Endodermal cell (in vitro differentiated cells): Measurements from ENCODE around the gene PALMD. TPM values are rescaled to one million over a fixed set of nuclear protein-coding genes. Genes with fewer than 3 reads are reported as not detected.

Experiments
- DNase-seq: peaks from one replicate; pipeline ENCODE4 v3.0.0-alpha.2; 2017
- H3K27ac ChIP-seq: 2 replicates; pipeline ENCODE4 v1.5.1; 2013; ENCODE audit warnings: mild to moderate bottlenecking, low read depth, low read length, moderate library complexity
- H3K27me3 ChIP-seq: 2 replicates; pipeline ENCODE4 v1.6.1; 2013; ENCODE audit warnings: mild to moderate bottlenecking, low read length, moderate library complexity; ENCODE audit not compliant: insufficient read depth, control insufficient read depth, poor library complexity, severe bottlenecking
- H3K36me3 ChIP-seq: 2 replicates; pipeline ENCODE4 v1.7.0; 2013; ENCODE audit warnings: mild to moderate bottlenecking, low read length, moderate library complexity; ENCODE audit not compliant: control insufficient read depth, insufficient read depth
- H3K4me1 ChIP-seq: one replicate; pipeline ENCODE4 v1.7.0; 2013; ENCODE audit warnings: low read length; ENCODE audit not compliant: control insufficient read depth, insufficient read depth
- H3K4me3 ChIP-seq: 2 replicates; pipeline ENCODE4 v1.5.1; 2013; ENCODE audit warnings: mild to moderate bottlenecking, low read length, moderate library complexity
- H3K9ac ChIP-seq: 2 replicates; pipeline ENCODE4 v1.6.1; 2013; ENCODE audit warnings: mild to moderate bottlenecking, low read length, moderate library complexity; ENCODE audit not compliant: poor library complexity, severe bottlenecking; ENCODE audit errors: extremely low read depth
- H3K9me3 ChIP-seq: 2 replicates; pipeline ENCODE4 v1.6.1; 2013; ENCODE audit warnings: mild to moderate bottlenecking, low read length, moderate library complexity; ENCODE audit not compliant: control insufficient read depth
- H3K27ac Mint-ChIP-seq: 2 replicates; pipeline ENCODE4 v1.8.0; 2020; ENCODE audit warnings: mixed read lengths
- H3K27me3 Mint-ChIP-seq: 2 replicates; pipeline ENCODE4 v1.8.0; 2021; ENCODE audit warnings: mild to moderate bottlenecking, mixed read lengths; ENCODE audit not compliant: insufficient read depth
- H3K36me3 Mint-ChIP-seq: 2 replicates; pipeline ENCODE4 v1.8.0; 2020; ENCODE audit warnings: low read depth, mixed read lengths
- H3K4me1 Mint-ChIP-seq: 2 replicates; pipeline ENCODE4 v1.8.0; 2020; ENCODE audit warnings: mixed read lengths
- H3K4me3 Mint-ChIP-seq: 2 replicates; pipeline ENCODE4 v1.8.0; 2020; ENCODE audit warnings: mild to moderate bottlenecking, moderate library complexity, mixed read lengths
- H3K9me3 Mint-ChIP-seq: 2 replicates; pipeline ENCODE4 v1.8.0; 2020; ENCODE audit warnings: mild to moderate bottlenecking, mixed read lengths
- CTCF ChIP-seq: fragments of 200-600 bp; sonication (generic); conservative IDR thresholded peaks from 2 replicates; pipeline ENCODE4 v1.5.0; 2021; ENCODE audit warnings: antibody characterized with exemption, mild to moderate bottlenecking
- WGBS, 2 experiments: methylation state at CpG; one replicate each; pipeline versions ENCODE4 v1.1.5 to v1.1.7; 2013; ENCODE audit warnings: missing lambda C conversion rate in 2 of 2, mixed read lengths in 1 of 2; ENCODE audit not compliant: insufficient coverage in 1 of 2, insufficient read length in 1 of 2; 5-methylcytosine and 5-hydroxymethylcytosine counted together
- total RNA-seq, 2 donors: library from RNA; stranded (reverse); fragmentation: NEBNext Ultra II Directional in 1 of 2; extraction: Animal tissue kit (Norgen Biotek cat#: 25700) in 1 of 2; gene quantifications; 2 replicates in 1 of 2; 3 replicates in 1 of 2; pipeline ENCODE4 v1.2.1, GENCODE V29; 2021

PALMD gene
- total RNA-seq, 2 donors from 2014 or later: 0.24 to 0.26 TPM

GRCh38 chr1:99740141-99740540 is 94.2 kb downstream of the PALMD start:
- no peaks in the 10 kb centered on the region for H3K9me3 ChIP-seq
- H3K4me1 ChIP-seq: peaks cover 2% of the 10 kb centered on the region
- no peak overlapping the region for H3K9ac ChIP-seq
- TF ChIP-seq CTCF: no peak
- no peaks in the 10 kb centered on the region for H3K9me3 Mint-ChIP-seq
- no peaks in the 10 kb centered on the region for H3K27me3 ChIP-seq
- H3K4me1 Mint-ChIP-seq: peaks cover 21% of the 10 kb centered on the region
- H3K36me3 Mint-ChIP-seq: peaks cover 27% of the 10 kb centered on the region
- 86 to 100% methylated on average over 1 of the region's 1 CpG for WGBS, 2 experiments
- H3K4me3 ChIP-seq: no peak overlapping the region
- no peaks in the 10 kb centered on the region for H3K27me3 Mint-ChIP-seq
- peaks cover 27% of the 10 kb centered on the region for H3K36me3 ChIP-seq
- no peak overlapping the region for H3K4me3 Mint-ChIP-seq
- DNase-seq: no peak
- H3K27ac ChIP-seq: no peak overlapping the region
- no peak overlapping the region for H3K27ac Mint-ChIP-seq

Other genes starting within 250 kb of the PALMD start
- gene FRRS1, start 120.5 kb downstream of the PALMD start, total RNA-seq: 10 to 100 TPM in 1 of 2 donors, 1 to 10 TPM in 1; 9.9 to 24.4 TPM
- 100 to 1,000 TPM in 1 of 2 donors, 10 to 100 TPM in 1; 89.2 to 102 TPM for gene AGL, start 204.2 kb downstream of the PALMD start, total RNA-seq